ES-I3 (cell line): ENCODE results near the gene RAB35.

ENCODE experiments used
- H3K36me3 ChIP-seq: 2 replicates; pipeline ENCODE4 v1.6.1; 2013; ENCODE audit warnings: mild to moderate bottlenecking, low read length, control low read depth, moderate library complexity; ENCODE audit not compliant: insufficient read depth
- H3K4me1 ChIP-seq: 2 replicates; pipeline ENCODE4 v1.6.1; 2013; ENCODE audit warnings: mild to moderate bottlenecking, control low read depth, low read length; ENCODE audit not compliant: insufficient read depth
- H3K9ac ChIP-seq: 2 replicates; pipeline ENCODE4 v1.6.1; 2013; ENCODE audit warnings: low read depth, mild to moderate bottlenecking, low read length, moderate library complexity
- H3K9me3 ChIP-seq: 2 replicates; pipeline ENCODE4 v1.6.1; 2013; ENCODE audit warnings: mild to moderate bottlenecking, low read length, moderate library complexity; ENCODE audit not compliant: control insufficient read depth, insufficient read depth

The RAB35 gene

GRCh38 chr12:120072472-120073249, 43.9 kb downstream of the RAB35 start:
- Histone ChIP-seq H3K4me1 (no peaks in the 10 kb centered on the region), H3K9me3 (no peaks in the 10 kb centered on the region), H3K36me3 (no peaks in the 10 kb centered on the region), H3K9ac (no peak overlapping the region)

GRCh38 chr12:120071493-120072020, 45.0 kb downstream of the RAB35 start:
- Histone ChIP-seq H3K36me3 (no peaks in the 10 kb centered on the region), H3K9ac (no peak overlapping the region), H3K9me3 (no peaks in the 10 kb centered on the region; the same call in 1 of the 2 replicates), H3K4me1 (no peaks in the 10 kb centered on the region)

- Histone ChIP-seq H3K9ac (no peak overlapping the region), H3K36me3 (no peaks in the 10 kb centered on the region), H3K4me1 (peaks cover 3% of the 10 kb centered on the region; the same call in 1 of the 2 replicates), H3K9me3 (no peaks in the 10 kb centered on the region; the same call in 1 of the 2 replicates)
Observed at GRCh38 chr12:120069278-120069677, 47.3 kb downstream of the RAB35 start.

GRCh38 chr12:120067901-120068300, 48.7 kb downstream of the RAB35 start:
- Histone ChIP-seq H3K36me3 (no peaks in the 10 kb centered on the region), H3K9ac (no peak overlapping the region), H3K9me3 (no peaks in the 10 kb centered on the region; the same call in 1 of the 2 replicates), H3K4me1 (peaks cover 8% of the 10 kb centered on the region; the same call in 1 of the 2 replicates)

GRCh38 chr12:120067084-120067869, 49.3 kb downstream of the RAB35 start:
- Histone ChIP-seq H3K9me3 (no peaks in the 10 kb centered on the region; the same call in 1 of the 2 replicates), H3K36me3 (no peaks in the 10 kb centered on the region), H3K9ac (no peak overlapping the region), H3K4me1 (peaks cover 8% of the 10 kb centered on the region; the same call in 1 of the 2 replicates)

- Histone ChIP-seq H3K36me3 (no peaks in the 10 kb centered on the region), H3K9ac (no peak overlapping the region), H3K9me3 (no peaks in the 10 kb centered on the region; the same call in 1 of the 2 replicates), H3K4me1 (peaks cover 8% of the 10 kb centered on the region; the same call in 1 of the 2 replicates)
Observed at GRCh38 chr12:120066341-120066740, 50.2 kb downstream of the RAB35 start.

GRCh38 chr12:120065472-120065871, 51.1 kb downstream of the RAB35 start:
- Histone ChIP-seq H3K4me1 (peaks cover 8% of the 10 kb centered on the region; the same call in 1 of the 2 replicates), H3K36me3 (no peaks in the 10 kb centered on the region), H3K9me3 (no peaks in the 10 kb centered on the region; the same call in 1 of the 2 replicates), H3K9ac (no peak overlapping the region)

GRCh38 chr12:120064054-120064940, 52.3 kb downstream of the RAB35 start:
- Histone ChIP-seq H3K36me3 (no peaks in the 10 kb centered on the region), H3K4me1 (peaks cover 8% of the 10 kb centered on the region; the same call in 1 of the 2 replicates), H3K9ac (no peak overlapping the region), H3K9me3 (no peaks in the 10 kb centered on the region; the same call in 1 of the 2 replicates)

GRCh38 chr12:120062976-120063579, 53.5 kb downstream of the RAB35 start:
- H3K4me1 ChIP-seq = peaks cover 8% of the 10 kb centered on the region; the same call in 1 of the 2 replicates
- H3K36me3 ChIP-seq = no peaks in the 10 kb centered on the region
- no peaks in the 10 kb centered on the region; the same call in 1 of the 2 replicates for H3K9me3 ChIP-seq
- no peak overlapping the region for H3K9ac ChIP-seq

GRCh38 chr12:120061575-120062214, 54.9 kb downstream of the RAB35 start:
- H3K36me3 ChIP-seq = no peaks in the 10 kb centered on the region
- H3K9me3 ChIP-seq = no peaks in the 10 kb centered on the region; the same call in 1 of the 2 replicates
- H3K9ac ChIP-seq = no peak overlapping the region
- peaks cover 8% of the 10 kb centered on the region; the same call in 1 of the 2 replicates for H3K4me1 ChIP-seq

GRCh38 chr12:120060717-120061116, 55.8 kb downstream of the RAB35 start:
- H3K4me1 ChIP-seq = peaks cover 8% of the 10 kb centered on the region; the same call in 1 of the 2 replicates
- no peaks in the 10 kb centered on the region for H3K36me3 ChIP-seq
- no peak overlapping the region for H3K9ac ChIP-seq
- H3K9me3 ChIP-seq = no peaks in the 10 kb centered on the region

- Histone ChIP-seq H3K4me1 (peaks cover 8% of the 10 kb centered on the region; the same call in 1 of the 2 replicates), H3K36me3 (no peaks in the 10 kb centered on the region), H3K9me3 (no peaks in the 10 kb centered on the region), H3K9ac (no peak overlapping the region)
Observed at GRCh38 chr12:120060196-120060595, 56.4 kb downstream of the RAB35 start.

GRCh38 chr12:120056739-120057138, 59.8 kb downstream of the RAB35 start:
- Histone ChIP-seq H3K4me1 (no peaks in the 10 kb centered on the region), H3K9ac (no peak overlapping the region), H3K36me3 (no peaks in the 10 kb centered on the region), H3K9me3 (no peaks in the 10 kb centered on the region)
